HUES6 (cell line): ENCODE measurements around the gene SRRM2.

ENCODE experiments used
- H3K27ac ChIP-seq: 2 replicates; pipeline ENCODE4 v1.7.0; 2013; ENCODE audit warnings: low read depth, mild to moderate bottlenecking, low read length, inconsistent platforms
- H3K27me3 ChIP-seq: 2 replicates; pipeline ENCODE4 v1.6.1; 2013; ENCODE audit warnings: low read length; ENCODE audit not compliant: control insufficient read depth, insufficient read depth
- H3K36me3 ChIP-seq: 2 replicates; pipeline ENCODE4 v1.6.1; 2013; ENCODE audit warnings: low read length; ENCODE audit not compliant: control insufficient read depth, insufficient read depth
- H3K4me1 ChIP-seq: 2 replicates; pipeline ENCODE4 v1.6.1; 2013; ENCODE audit warnings: low read length; ENCODE audit not compliant: control insufficient read depth, insufficient read depth
- H3K4me3 ChIP-seq: 2 replicates; pipeline ENCODE4 v1.5.1; 2013; ENCODE audit warnings: low read depth, low read length
- H3K9ac ChIP-seq: one replicate; pipeline ENCODE4 v1.6.1; 2013; ENCODE audit warnings: mild to moderate bottlenecking, low read length
- H3K9me3 ChIP-seq: 2 replicates; pipeline ENCODE4 v1.6.1; 2013; ENCODE audit warnings: low read depth, low read length; ENCODE audit not compliant: control insufficient read depth, insufficient read depth

Gene SRRM2

GRCh38 chr16:2741168-2741567, 11.3 kb upstream of the SRRM2 start:
- Histone ChIP-seq H3K4me3 (no peak overlapping the region), H3K36me3 (no peaks in the 10 kb centered on the region), H3K27me3 (no peaks in the 10 kb centered on the region), H3K27ac (no peak overlapping the region), H3K4me1 (peaks cover 18% of the 10 kb centered on the region), H3K9ac (no peak overlapping the region), H3K9me3 (no peaks in the 10 kb centered on the region)

- Histone ChIP-seq H3K27ac (no peak overlapping the region), H3K9ac (no peak overlapping the region), H3K4me1 (peaks cover 18% of the 10 kb centered on the region), H3K9me3 (no peaks in the 10 kb centered on the region), H3K4me3 (no peak overlapping the region), H3K36me3 (no peaks in the 10 kb centered on the region), H3K27me3 (no peaks in the 10 kb centered on the region)
Observed at GRCh38 chr16:2742323-2743006, 10.0 kb upstream of the SRRM2 start.

GRCh38 chr16:2743007-2743810, 9.2 kb upstream of the SRRM2 start:
- Histone ChIP-seq H3K4me3 (no peak overlapping the region), H3K27ac (no peak overlapping the region), H3K9me3 (no peaks in the 10 kb centered on the region), H3K36me3 (no peaks in the 10 kb centered on the region), H3K9ac (no peak overlapping the region), H3K27me3 (no peaks in the 10 kb centered on the region), H3K4me1 (peaks cover 18% of the 10 kb centered on the region)

- Histone ChIP-seq H3K4me1 (peaks cover 7% of the 10 kb centered on the region), H3K9me3 (no peaks in the 10 kb centered on the region), H3K9ac (no peak overlapping the region), H3K36me3 (peaks cover 3% of the 10 kb centered on the region), H3K4me3 (no peak overlapping the region), H3K27me3 (no peaks in the 10 kb centered on the region), H3K27ac (no peak overlapping the region)
Observed at GRCh38 chr16:2744711-2745110, 7.7 kb upstream of the SRRM2 start.

- no peaks in the 10 kb centered on the region for H3K9me3 ChIP-seq
- H3K27me3 ChIP-seq, result no peaks in the 10 kb centered on the region
- no peak overlapping the region for H3K4me3 ChIP-seq
- H3K36me3 ChIP-seq, result peaks cover 6% of the 10 kb centered on the region
- no peak overlapping the region for H3K27ac ChIP-seq
- H3K4me1 ChIP-seq, result 0 out of 2 replicates have a peak, but pooled peaks cover 2% of the 10 kb centered on the region
- H3K9ac ChIP-seq, result no peak overlapping the region
Observed at GRCh38 chr16:2745116-2745890, 7.1 kb upstream of the SRRM2 start.

- no peak overlapping the region for H3K9ac ChIP-seq
- no peaks in the 10 kb centered on the region for H3K9me3 ChIP-seq
- peaks cover 6% of the 10 kb centered on the region for H3K36me3 ChIP-seq
- no peak overlapping the region for H3K27ac ChIP-seq
- peaks cover 3% of the 10 kb centered on the region; the same call in 1 of the 2 replicates for H3K4me1 ChIP-seq
- H3K27me3 ChIP-seq, result no peaks in the 10 kb centered on the region
- H3K4me3 ChIP-seq, result no peak overlapping the region
Observed at GRCh38 chr16:2745961-2746360, 6.5 kb upstream of the SRRM2 start.

- Histone ChIP-seq H3K4me3 (no peak overlapping the region), H3K9ac (no peak overlapping the region), H3K27me3 (no peaks in the 10 kb centered on the region), H3K4me1 (peaks cover 7% of the 10 kb centered on the region; the same call in 1 of the 2 replicates), H3K27ac (no peak overlapping the region), H3K36me3 (peaks cover 9% of the 10 kb centered on the region), H3K9me3 (no peaks in the 10 kb centered on the region)
Observed at GRCh38 chr16:2748757-2749455, 3.5 kb upstream of the SRRM2 start.

- Histone ChIP-seq H3K4me1 (peaks cover 9% of the 10 kb centered on the region), H3K36me3 (peaks cover 9% of the 10 kb centered on the region), H3K4me3 (no peak overlapping the region), H3K27ac (no peak overlapping the region), H3K27me3 (no peaks in the 10 kb centered on the region), H3K9me3 (no peaks in the 10 kb centered on the region), H3K9ac (no peak overlapping the region)
Observed at GRCh38 chr16:2749476-2749875, 3.0 kb upstream of the SRRM2 start.

GRCh38 chr16:2749936-2750335, 2.5 kb upstream of the SRRM2 start:
- H3K4me1 ChIP-seq, result peaks cover 13% of the 10 kb centered on the region
- H3K27me3 ChIP-seq, result no peaks in the 10 kb centered on the region
- H3K4me3 ChIP-seq, result no peak overlapping the region
- no peak overlapping the region for H3K27ac ChIP-seq
- H3K36me3 ChIP-seq, result peaks cover 9% of the 10 kb centered on the region
- no peaks in the 10 kb centered on the region for H3K9me3 ChIP-seq
- H3K9ac ChIP-seq, result peak overlapping the region; percentile 10

GRCh38 chr16:2751577-2752034, 832 bp upstream of the SRRM2 start:
- Histone ChIP-seq H3K9me3 (no peaks in the 10 kb centered on the region), H3K27ac (peak overlapping the region; percentile 99), H3K4me1 (peaks cover 17% of the 10 kb centered on the region), H3K9ac (peak overlapping the region; percentile 99), H3K27me3 (no peaks in the 10 kb centered on the region), H3K36me3 (peaks cover 21% of the 10 kb centered on the region), H3K4me3 (peak overlapping the region; percentile 85)
